ENCODE results near the gene FOXL2. TPM values are rescaled to one million over a fixed set of nuclear protein-coding genes. Genes with fewer than 3 reads are reported as not detected.

The FOXL2 gene
- total RNA-seq, 2 donors from 2014 or later: 0.11 to 0.24 TPM

GRCh38 chr3:138913766-138914165 lies 33.2 kb downstream of the FOXL2 start:
- Mint-ChIP-seq H3K36me3 (ENCODE audit: low read depth) (no peaks in the 10 kb centered on the region), H3K4me1 (peaks cover 16% of the 10 kb centered on the region), H3K27ac (no peak overlapping the region), H3K4me3 (no peak overlapping the region), H3K27me3 (ENCODE audit: insufficient read depth) (peaks cover 2% of the 10 kb centered on the region), H3K9me3 (no peaks in the 10 kb centered on the region)
- Histone ChIP-seq H3K9me3 (ENCODE audit: control insufficient read depth, low read length) (no peaks in the 10 kb centered on the region), H3K27me3 (ENCODE audit: control insufficient read depth, insufficient read depth, low read length, poor library complexity, severe bottlenecking) (no peaks in the 10 kb centered on the region), H3K4me1 (ENCODE audit: control insufficient read depth, insufficient read depth, low read length) (no peaks in the 10 kb centered on the region), H3K4me3 (ENCODE audit: low read length) (no peak overlapping the region), H3K36me3 (ENCODE audit: control insufficient read depth, insufficient read depth, low read length) (no peaks in the 10 kb centered on the region), H3K9ac (ENCODE audit: extremely low read depth, low read length, poor library complexity, severe bottlenecking) (no peak overlapping the region), H3K27ac (ENCODE audit: low read depth, low read length) (no peak overlapping the region)
- no peak for TF ChIP-seq CTCF (conservative IDR thresholded peaks at IDR 0.05)
- no peak for DNase-seq
- 89 to 100% methylated on average over 3 of the region's 3 CpGs for WGBS, 2 experiments (ENCODE audit: insufficient coverage in 1 of 2, insufficient read length in 1 of 2)

GRCh38 chr3:138912237-138912636 lies 34.7 kb downstream of the FOXL2 start:
- Histone ChIP-seq H3K27me3 (ENCODE audit: control insufficient read depth, insufficient read depth, low read length, poor library complexity, severe bottlenecking) (no peaks in the 10 kb centered on the region), H3K4me1 (ENCODE audit: control insufficient read depth, insufficient read depth, low read length) (no peaks in the 10 kb centered on the region), H3K4me3 (ENCODE audit: low read length) (no peak overlapping the region), H3K27ac (ENCODE audit: low read depth, low read length) (no peak overlapping the region), H3K9ac (ENCODE audit: extremely low read depth, low read length, poor library complexity, severe bottlenecking) (no peak overlapping the region), H3K36me3 (ENCODE audit: control insufficient read depth, insufficient read depth, low read length) (no peaks in the 10 kb centered on the region), H3K9me3 (ENCODE audit: control insufficient read depth, low read length) (no peaks in the 10 kb centered on the region)
- Mint-ChIP-seq H3K36me3 (ENCODE audit: low read depth) (no peaks in the 10 kb centered on the region), H3K9me3 (no peaks in the 10 kb centered on the region), H3K27ac (no peak overlapping the region), H3K4me3 (no peak overlapping the region), H3K4me1 (peaks cover 16% of the 10 kb centered on the region), H3K27me3 (ENCODE audit: insufficient read depth) (peaks cover 2% of the 10 kb centered on the region)
- no peak for TF ChIP-seq CTCF (conservative IDR thresholded peaks at IDR 0.05)
- DNase-seq: no peak
- 91 to 100% methylated on average over 2 to 4 of the region's 4 CpGs for WGBS, 2 experiments (ENCODE audit: insufficient coverage in 1 of 2, insufficient read length in 1 of 2)

GRCh38 chr3:138911621-138912020 lies 35.3 kb downstream of the FOXL2 start:
- no peaks in the 10 kb centered on the region for H3K27me3 Mint-ChIP-seq (ENCODE audit: insufficient read depth)
- no peak overlapping the region for H3K9ac ChIP-seq (ENCODE audit: extremely low read depth, low read length, poor library complexity, severe bottlenecking)
- no peak for TF ChIP-seq CTCF (conservative IDR thresholded peaks at IDR 0.05)
- H3K27ac Mint-ChIP-seq: no peak overlapping the region
- no peaks in the 10 kb centered on the region for H3K36me3 ChIP-seq (ENCODE audit: control insufficient read depth, insufficient read depth, low read length)
- H3K27ac ChIP-seq (ENCODE audit: low read depth, low read length): no peak overlapping the region
- DNase-seq: no peak
- no peaks in the 10 kb centered on the region for H3K9me3 ChIP-seq (ENCODE audit: control insufficient read depth, low read length)
- WGBS, 2 experiments (ENCODE audit: insufficient coverage in 1 of 2, insufficient read length in 1 of 2): 93 to 100% methylated on average over 1 of the region's 1 CpG
- H3K4me1 Mint-ChIP-seq: peaks cover 16% of the 10 kb centered on the region
- H3K27me3 ChIP-seq (ENCODE audit: control insufficient read depth, insufficient read depth, low read length, poor library complexity, severe bottlenecking): no peaks in the 10 kb centered on the region
- H3K4me1 ChIP-seq (ENCODE audit: control insufficient read depth, insufficient read depth, low read length): no peaks in the 10 kb centered on the region
- no peaks in the 10 kb centered on the region for H3K36me3 Mint-ChIP-seq (ENCODE audit: low read depth)
- H3K9me3 Mint-ChIP-seq: no peaks in the 10 kb centered on the region
- H3K4me3 Mint-ChIP-seq: no peak overlapping the region
- no peak overlapping the region for H3K4me3 ChIP-seq (ENCODE audit: low read length)
